HG03097 (cell line): ENCODE results near the gene MACIR.
"Not testable (repeated sequence)": the region's sequence is repeated elsewhere in the genome, so short reads cannot be mapped to it uniquely, and the experiment has no call there.

ENCODE experiments used
- ATAC-seq: cut with Tn5 transposase; IDR thresholded peaks from one replicate; pipeline ENCODE4 v1.9.1; 2021; ENCODE audit not compliant: unreplicated experiment, low FRiP score

The MACIR gene

GRCh38 chr5:103258368-103258956 is at the start of gene MACIR:
TSS of gene MACIR (plus strand) at chr5:103258763. CDS start at chr5:103275920, 17,157 bp downstream.
- peak; percentile 81 for ATAC-seq

GRCh38 chr5:103209065-103209464 is 49.5 kb upstream of the MACIR start:
- no peak for ATAC-seq

GRCh38 chr5:103210952-103211351 is 47.6 kb upstream of the MACIR start:
- no peak for ATAC-seq

GRCh38 chr5:103211576-103212561 is 46.7 kb upstream of the MACIR start:
- ATAC-seq, result peak; percentile 90

GRCh38 chr5:103216137-103216536 is 42.4 kb upstream of the MACIR start:
- no peak for ATAC-seq

GRCh38 chr5:103216697-103217096 is 41.9 kb upstream of the MACIR start:
- no peak for ATAC-seq

- no peak for ATAC-seq
These were observed 41.5 kb upstream of the MACIR start for GRCh38 chr5:103217101-103217500.

GRCh38 chr5:103218164-103218563 is 40.4 kb upstream of the MACIR start:
- ATAC-seq, result no peak

GRCh38 chr5:103219074-103219473 is 39.5 kb upstream of the MACIR start:
- not testable (repeated sequence) for ATAC-seq

GRCh38 chr5:103223031-103223955 is 35.3 kb upstream of the MACIR start:
- ATAC-seq, result no peak

GRCh38 chr5:103224118-103224893 is 34.3 kb upstream of the MACIR start:
- peak; percentile 94 for ATAC-seq

- ATAC-seq, result no peak
These were observed 33.7 kb upstream of the MACIR start for GRCh38 chr5:103224894-103225246.

GRCh38 chr5:103228061-103228460 is 30.5 kb upstream of the MACIR start:
- ATAC-seq, result no peak

GRCh38 chr5:103228588-103228987 is 30.0 kb upstream of the MACIR start:
- no peak for ATAC-seq

- peak; percentile 88 for ATAC-seq
These were observed 26.1 kb upstream of the MACIR start for GRCh38 chr5:103232393-103232999.

- no peak for ATAC-seq
These were observed 24.2 kb upstream of the MACIR start for GRCh38 chr5:103234239-103234975.

GRCh38 chr5:103235891-103236290 is 22.7 kb upstream of the MACIR start:
- ATAC-seq, result no peak

- ATAC-seq, result no peak
These were observed 20.8 kb upstream of the MACIR start for GRCh38 chr5:103237778-103238177.

GRCh38 chr5:103243665-103244064 is 14.9 kb upstream of the MACIR start:
- ATAC-seq, result no peak
